ENCODE data around the gene SEMA3G.

Gene SEMA3G

GRCh38 chr3:52487788-52488691 lies 43.1 kb upstream of the SEMA3G start:
- Histone ChIP-seq H3K27me3 (no peaks in the 10 kb centered on the region), H3K4me3 (no peak overlapping the region), H3K4me2 (no peak overlapping the region), H3K4me1 (peaks cover 68% of the 10 kb centered on the region), H4K20me1 (peaks cover 38% of the 10 kb centered on the region), H3K27ac (no peak overlapping the region), H3K9ac (no peak overlapping the region), H3K9me3 (no peaks in the 10 kb centered on the region), H3K36me3 (peaks cover 86% of the 10 kb centered on the region)
- no peak for TF ChIP-seq Cebpa-rat (IDR thresholded peaks at IDR 0.05)

- H3K36me3 ChIP-seq: peaks cover 86% of the 10 kb centered on the region
- peaks cover 37% of the 10 kb centered on the region for H4K20me1 ChIP-seq
- peaks cover 72% of the 10 kb centered on the region for H3K4me1 ChIP-seq
- no peak overlapping the region for H3K4me2 ChIP-seq
- H3K27me3 ChIP-seq: no peaks in the 10 kb centered on the region
- no peaks in the 10 kb centered on the region for H3K9me3 ChIP-seq
- peak overlapping the region; percentile 82; the same call in 1 of the 2 replicates for H3K27ac ChIP-seq
- no peak for TF ChIP-seq Cebpa-rat (IDR thresholded peaks at IDR 0.05)
- H3K9ac ChIP-seq: no peak overlapping the region
- H3K4me3 ChIP-seq: no peak overlapping the region
Measured at GRCh38 chr3:52487050-52487787, 42.3 kb upstream of the SEMA3G start.

GRCh38 chr3:52484680-52485461 lies 40.0 kb upstream of the SEMA3G start:
- peak overlapping the region; percentile 86 for H3K4me2 ChIP-seq
- no peaks in the 10 kb centered on the region for H3K9me3 ChIP-seq
- peak overlapping the region; percentile 59; the same call in 1 of the 2 replicates for H3K9ac ChIP-seq
- no peaks in the 10 kb centered on the region for H3K27me3 ChIP-seq
- TF ChIP-seq Cebpa-rat (IDR thresholded peaks at IDR 0.05): no peak
- peaks cover 87% of the 10 kb centered on the region for H3K36me3 ChIP-seq
- peaks cover 13% of the 10 kb centered on the region for H4K20me1 ChIP-seq
- H3K4me1 ChIP-seq: peaks cover 54% of the 10 kb centered on the region
- H3K4me3 ChIP-seq: no peak overlapping the region
- peak overlapping the region; percentile 82 for H3K27ac ChIP-seq

GRCh38 chr3:52483577-52484381 lies 38.9 kb upstream of the SEMA3G start:
- Histone ChIP-seq H4K20me1 (0 out of 2 replicates have a peak, but pooled peaks cover 7% of the 10 kb centered on the region), H3K27ac (no peak overlapping the region), H3K9ac (0 out of 2 replicates have a peak overlapping the region, but pooled peaks have one; percentile 19), H3K9me3 (no peaks in the 10 kb centered on the region), H3K4me2 (no peak overlapping the region), H3K36me3 (peaks cover 87% of the 10 kb centered on the region), H3K27me3 (no peaks in the 10 kb centered on the region), H3K4me3 (no peak overlapping the region), H3K4me1 (peaks cover 43% of the 10 kb centered on the region)
- no peak for TF ChIP-seq Cebpa-rat (IDR thresholded peaks at IDR 0.05)

- Histone ChIP-seq H3K4me2 (no peak overlapping the region), H3K4me3 (no peak overlapping the region), H3K4me1 (peaks cover 42% of the 10 kb centered on the region), H3K27me3 (no peaks in the 10 kb centered on the region), H3K9ac (no peak overlapping the region), H3K36me3 (peaks cover 88% of the 10 kb centered on the region), H3K27ac (no peak overlapping the region), H4K20me1 (0 out of 2 replicates have a peak, but pooled peaks cover 7% of the 10 kb centered on the region), H3K9me3 (no peaks in the 10 kb centered on the region)
- TF ChIP-seq Cebpa-rat (IDR thresholded peaks at IDR 0.05): no peak
Measured at GRCh38 chr3:52483081-52483480, 38.2 kb upstream of the SEMA3G start.

- TF ChIP-seq Cebpa-rat (IDR thresholded peaks at IDR 0.05): no peak
Measured at GRCh38 chr3:52481819-52482521, 37.1 kb upstream of the SEMA3G start.

GRCh38 chr3:52480768-52481715 lies 36.1 kb upstream of the SEMA3G start:
- H3K27me3 ChIP-seq: no peaks in the 10 kb centered on the region
- peaks cover 88% of the 10 kb centered on the region for H3K36me3 ChIP-seq
- H3K27ac ChIP-seq: no peak overlapping the region
- H3K4me2 ChIP-seq: no peak overlapping the region
- no peak overlapping the region for H3K4me3 ChIP-seq
- H3K4me1 ChIP-seq: peaks cover 33% of the 10 kb centered on the region
- H3K9me3 ChIP-seq: no peaks in the 10 kb centered on the region
- H3K9ac ChIP-seq: no peak overlapping the region
- no peak for TF ChIP-seq Cebpa-rat (IDR thresholded peaks at IDR 0.05)
- H4K20me1 ChIP-seq: 0 out of 2 replicates have a peak, but pooled peaks cover 11% of the 10 kb centered on the region

More at GRCh38 chr3:52481819-52482521, 37.1 kb upstream of the SEMA3G start:
- H3K4me3 ChIP-seq: no peak overlapping the region
- H3K27ac ChIP-seq: no peak overlapping the region
- H4K20me1 ChIP-seq: 0 out of 2 replicates have a peak, but pooled peaks cover 11% of the 10 kb centered on the region
- peaks cover 42% of the 10 kb centered on the region for H3K4me1 ChIP-seq
- no peaks in the 10 kb centered on the region for H3K9me3 ChIP-seq
- H3K9ac ChIP-seq: no peak overlapping the region
- H3K4me2 ChIP-seq: no peak overlapping the region
- H3K36me3 ChIP-seq: peaks cover 88% of the 10 kb centered on the region
- H3K27me3 ChIP-seq: no peaks in the 10 kb centered on the region
